Raji (cell line): ENCODE data around the gene PRDM8.

ENCODE experiments used
- POLR2A ChIP-seq: IDR thresholded peaks from 2 replicates; pipeline ENCODE4 v1.6.1; 2011; ENCODE audit warnings: low read depth, low read length, control low read depth; ENCODE audit not compliant: insufficient read depth

Gene PRDM8

GRCh38 chr4:80207172-80207583, 9.9 kb downstream of the PRDM8 start:
- TF ChIP-seq POLR2A = no peak

GRCh38 chr4:80207664-80208063, 10.4 kb downstream of the PRDM8 start:
- TF ChIP-seq POLR2A = no peak

- no peak for TF ChIP-seq POLR2A
Measured at GRCh38 chr4:80208610-80209339, 11.5 kb downstream of the PRDM8 start.

GRCh38 chr4:80209340-80209701, 12.0 kb downstream of the PRDM8 start:
- no peak for TF ChIP-seq POLR2A

- no peak for TF ChIP-seq POLR2A
Measured at GRCh38 chr4:80210549-80210948, 13.2 kb downstream of the PRDM8 start.

GRCh38 chr4:80213117-80213815, 16.0 kb downstream of the PRDM8 start:
- no peak for TF ChIP-seq POLR2A

- TF ChIP-seq POLR2A = no peak
Measured at GRCh38 chr4:80215449-80216052, 18.2 kb downstream of the PRDM8 start.

GRCh38 chr4:80216100-80216761, 18.9 kb downstream of the PRDM8 start:
- TF ChIP-seq POLR2A = no peak

GRCh38 chr4:80219301-80220025, 22.2 kb downstream of the PRDM8 start:
- no peak for TF ChIP-seq POLR2A

GRCh38 chr4:80220711-80221110, 23.4 kb downstream of the PRDM8 start:
- TF ChIP-seq POLR2A = no peak

- TF ChIP-seq POLR2A = no peak
Measured at GRCh38 chr4:80221161-80221560, 23.9 kb downstream of the PRDM8 start.

- no peak for TF ChIP-seq POLR2A
Measured at GRCh38 chr4:80225595-80225994, 28.3 kb downstream of the PRDM8 start.

GRCh38 chr4:80226094-80226493, 28.8 kb downstream of the PRDM8 start:
- TF ChIP-seq POLR2A = no peak

GRCh38 chr4:80228460-80228859, 31.2 kb downstream of the PRDM8 start:
- TF ChIP-seq POLR2A = no peak

- no peak for TF ChIP-seq POLR2A
Measured at GRCh38 chr4:80229128-80229527, 31.8 kb downstream of the PRDM8 start.
